ENCODE measurements around the gene HSPBAP1.

The HSPBAP1 gene

DNA sequence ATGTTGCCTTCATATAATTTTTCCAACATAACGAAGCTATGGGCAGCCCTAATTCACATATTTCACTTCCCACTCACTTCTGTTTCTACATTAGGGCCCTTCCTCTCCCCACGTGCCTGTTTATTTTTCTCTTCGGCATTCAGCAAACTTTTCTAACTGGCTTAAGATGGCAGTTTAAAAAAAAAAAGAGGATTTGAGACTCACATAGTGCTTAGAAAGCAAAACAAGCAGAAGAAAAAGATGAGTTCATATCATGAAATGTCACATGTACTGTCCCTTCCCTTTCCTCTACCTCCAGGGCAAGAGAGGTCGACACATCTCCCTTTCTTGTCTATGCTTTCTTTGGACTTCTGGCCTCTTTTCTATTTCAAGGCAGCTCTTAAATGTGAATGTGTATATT, 31.8 kb upstream of the HSPBAP1 start:
- TF ChIP-seq, protein P1, sequence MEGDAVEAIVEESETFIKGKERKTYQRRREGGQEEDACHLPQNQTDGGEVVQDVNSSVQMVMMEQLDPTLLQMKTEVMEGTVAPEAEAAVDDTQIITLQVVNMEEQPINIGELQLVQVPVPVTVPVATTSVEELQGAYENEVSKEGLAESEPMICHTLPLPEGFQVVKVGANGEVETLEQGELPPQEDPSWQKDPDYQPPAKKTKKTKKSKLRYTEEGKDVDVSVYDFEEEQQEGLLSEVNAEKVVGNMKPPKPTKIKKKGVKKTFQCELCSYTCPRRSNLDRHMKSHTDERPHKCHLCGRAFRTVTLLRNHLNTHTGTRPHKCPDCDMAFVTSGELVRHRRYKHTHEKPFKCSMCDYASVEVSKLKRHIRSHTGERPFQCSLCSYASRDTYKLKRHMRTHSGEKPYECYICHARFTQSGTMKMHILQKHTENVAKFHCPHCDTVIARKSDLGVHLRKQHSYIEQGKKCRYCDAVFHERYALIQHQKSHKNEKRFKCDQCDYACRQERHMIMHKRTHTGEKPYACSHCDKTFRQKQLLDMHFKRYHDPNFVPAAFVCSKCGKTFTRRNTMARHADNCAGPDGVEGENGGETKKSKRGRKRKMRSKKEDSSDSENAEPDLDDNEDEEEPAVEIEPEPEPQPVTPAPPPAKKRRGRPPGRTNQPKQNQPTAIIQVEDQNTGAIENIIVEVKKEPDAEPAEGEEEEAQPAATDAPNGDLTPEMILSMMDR (IDR thresholded peaks at IDR 0.05; ENCODE audit: poor library complexity, severe bottlenecking): no peak
- H3K4me1 ChIP-seq (ENCODE audit: insufficient read depth, poor library complexity, severe bottlenecking): no peaks in the 10 kb centered on the region
- H3K9me3 ChIP-seq (ENCODE audit: severe bottlenecking): no peaks in the 10 kb centered on the region
- no peaks in the 10 kb centered on the region for H3K27me3 ChIP-seq (ENCODE audit: insufficient read depth, poor library complexity, severe bottlenecking)
- no peak overlapping the region for H3K27ac ChIP-seq (ENCODE audit: poor library complexity, severe bottlenecking)
- H3K4me3 ChIP-seq (ENCODE audit: severe bottlenecking): no peak overlapping the region
- peaks cover 7% of the 10 kb centered on the region for H3K36me3 ChIP-seq (ENCODE audit: low read depth)
- ATAC-seq (ENCODE audit: low read depth): no peak
- no peak for DNase-seq (ENCODE audit: low spot score)

DNA sequence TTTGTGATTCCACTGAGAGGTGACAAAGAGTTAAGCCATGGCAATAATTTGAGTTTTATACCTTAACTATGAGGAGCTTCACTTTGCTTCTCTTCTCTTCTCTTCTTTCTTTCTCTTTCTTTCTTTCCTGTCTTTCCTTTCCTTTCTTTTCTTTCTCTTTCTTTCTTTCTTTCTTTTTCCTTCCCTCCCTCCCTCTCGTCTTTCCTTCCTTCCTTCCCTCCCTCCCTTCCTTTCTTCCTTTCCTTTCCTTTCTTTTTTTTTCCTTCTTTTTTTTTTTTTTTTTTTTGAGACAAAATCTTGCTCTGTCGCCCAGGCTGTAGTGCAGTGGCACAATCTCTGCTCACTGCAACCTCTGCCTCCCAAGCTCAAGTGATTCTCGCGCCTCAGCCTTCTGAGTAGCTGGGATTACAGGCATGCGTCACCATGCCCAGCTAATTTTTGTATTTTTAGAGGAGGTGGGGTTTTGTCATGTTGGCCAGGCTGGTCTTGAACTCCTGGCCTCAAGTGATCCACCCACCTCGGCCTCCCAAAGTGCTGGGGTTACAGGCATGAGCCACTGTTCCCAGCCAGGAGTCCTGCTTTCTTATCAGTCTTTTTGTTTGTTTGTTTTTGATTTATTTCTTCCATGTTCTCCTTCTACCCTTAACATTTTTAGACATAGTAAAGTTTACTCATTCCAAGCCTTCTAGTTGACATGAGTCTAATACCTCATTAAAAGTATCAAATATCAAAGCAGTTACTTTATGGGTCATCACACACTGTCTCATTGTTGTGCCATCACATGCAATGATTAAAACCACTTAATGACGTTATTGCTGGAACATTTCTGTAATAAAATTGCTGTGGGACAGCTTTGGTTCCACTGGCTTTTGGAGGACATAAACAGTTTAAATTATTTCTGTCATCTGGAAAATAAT, 31.1 kb upstream of the HSPBAP1 start:
- no peaks in the 10 kb centered on the region for H3K4me1 ChIP-seq (ENCODE audit: insufficient read depth, poor library complexity, severe bottlenecking)
- peaks cover 7% of the 10 kb centered on the region for H3K36me3 ChIP-seq (ENCODE audit: low read depth)
- no peaks in the 10 kb centered on the region for H3K9me3 ChIP-seq (ENCODE audit: severe bottlenecking)
- H3K27ac ChIP-seq (ENCODE audit: poor library complexity, severe bottlenecking): no peak overlapping the region
- TF ChIP-seq, protein P1 (IDR thresholded peaks at IDR 0.05; ENCODE audit: poor library complexity, severe bottlenecking): no peak
- no peaks in the 10 kb centered on the region for H3K27me3 ChIP-seq (ENCODE audit: insufficient read depth, poor library complexity, severe bottlenecking)
- H3K4me3 ChIP-seq (ENCODE audit: severe bottlenecking): no peak overlapping the region
- ATAC-seq (ENCODE audit: low read depth): no peak
- DNase-seq (ENCODE audit: low spot score): no peak

DNA sequence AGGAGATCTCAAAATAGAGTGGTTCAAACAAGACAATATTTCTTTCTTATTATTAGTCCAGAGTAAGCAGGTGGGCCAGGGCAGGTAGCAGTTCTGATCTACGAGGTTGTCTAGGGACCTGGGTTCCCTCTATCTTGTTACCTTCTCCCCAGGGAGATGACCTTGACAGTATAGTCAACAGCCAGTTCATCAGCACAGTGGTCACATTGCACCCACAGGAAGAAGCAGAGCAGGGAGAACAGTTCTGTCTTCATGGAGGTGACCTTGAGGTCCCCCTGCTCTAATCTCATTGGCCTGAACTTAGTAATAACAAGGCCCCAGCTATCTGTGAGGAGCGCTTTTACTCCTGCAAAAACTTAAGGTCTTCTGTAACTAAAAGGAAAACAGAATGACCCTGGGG, 23.0 kb upstream of the HSPBAP1 start:
- Histone ChIP-seq H3K9me3 (ENCODE audit: severe bottlenecking) (no peaks in the 10 kb centered on the region), H3K27ac (ENCODE audit: poor library complexity, severe bottlenecking) (no peak overlapping the region), H3K27me3 (ENCODE audit: insufficient read depth, poor library complexity, severe bottlenecking) (no peaks in the 10 kb centered on the region), H3K36me3 (ENCODE audit: low read depth) (no peaks in the 10 kb centered on the region), H3K4me3 (ENCODE audit: severe bottlenecking) (no peak overlapping the region), H3K4me1 (ENCODE audit: insufficient read depth, poor library complexity, severe bottlenecking) (no peaks in the 10 kb centered on the region)
- ATAC-seq (ENCODE audit: low read depth): no peak
- no peak for DNase-seq (ENCODE audit: low spot score)
- TF ChIP-seq, protein P1 (IDR thresholded peaks at IDR 0.05; ENCODE audit: poor library complexity, severe bottlenecking): no peak

DNA sequence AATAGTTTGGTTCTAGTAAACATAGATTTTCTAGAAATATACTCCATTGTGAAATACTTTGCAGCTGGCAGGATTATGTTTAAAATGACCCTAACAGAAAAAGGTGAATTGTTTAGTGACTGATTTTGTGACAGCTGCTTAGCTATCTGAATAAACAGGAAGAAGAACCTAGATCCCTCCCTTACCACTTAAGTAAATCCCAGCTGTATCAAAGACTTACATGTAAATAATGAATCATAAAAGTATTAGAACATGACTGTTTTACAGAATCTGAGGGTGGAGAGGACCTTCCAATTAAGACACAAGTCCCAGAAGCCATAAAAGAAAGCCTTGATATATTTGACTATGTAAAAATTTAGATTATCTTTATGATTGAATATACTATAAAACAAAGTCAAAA, 17.1 kb upstream of the HSPBAP1 start:
- Histone ChIP-seq H3K4me1 (ENCODE audit: insufficient read depth, poor library complexity, severe bottlenecking) (no peaks in the 10 kb centered on the region), H3K36me3 (ENCODE audit: low read depth) (peaks cover 5% of the 10 kb centered on the region), H3K9me3 (ENCODE audit: severe bottlenecking) (no peaks in the 10 kb centered on the region), H3K27me3 (ENCODE audit: insufficient read depth, poor library complexity, severe bottlenecking) (no peaks in the 10 kb centered on the region), H3K27ac (ENCODE audit: poor library complexity, severe bottlenecking) (no peak overlapping the region), H3K4me3 (ENCODE audit: severe bottlenecking) (no peak overlapping the region)
- no peak for DNase-seq (ENCODE audit: low spot score)
- TF ChIP-seq, protein P1 (IDR thresholded peaks at IDR 0.05; ENCODE audit: poor library complexity, severe bottlenecking): no peak
- no peak for ATAC-seq (ENCODE audit: low read depth)

DNA sequence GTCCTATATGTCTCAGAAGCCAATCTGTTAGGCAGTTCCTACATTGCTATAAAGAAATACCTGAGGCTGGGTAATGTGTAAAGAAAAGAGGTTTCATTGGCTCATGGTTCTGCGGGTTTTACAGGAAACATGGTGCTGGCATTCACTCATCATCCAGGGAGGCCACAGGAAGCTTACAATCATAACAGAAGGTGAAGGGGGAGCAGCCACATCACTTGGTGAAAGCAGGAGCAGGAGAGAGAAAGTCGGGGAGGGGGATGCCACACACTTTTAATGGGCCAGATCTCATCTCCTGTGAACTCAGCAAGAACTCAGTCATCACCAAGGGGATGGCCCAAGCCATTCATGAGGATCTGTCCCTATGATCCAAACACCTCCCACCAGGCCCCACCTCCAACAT, 10.3 kb upstream of the HSPBAP1 start:
- Histone ChIP-seq H3K9me3 (ENCODE audit: severe bottlenecking) (no peaks in the 10 kb centered on the region), H3K4me3 (ENCODE audit: severe bottlenecking) (no peak overlapping the region), H3K27ac (ENCODE audit: poor library complexity, severe bottlenecking) (no peak overlapping the region), H3K36me3 (ENCODE audit: low read depth) (no peaks in the 10 kb centered on the region; the same call in 1 of the 2 replicates), H3K4me1 (ENCODE audit: insufficient read depth, poor library complexity, severe bottlenecking) (peaks cover 14% of the 10 kb centered on the region), H3K27me3 (ENCODE audit: insufficient read depth, poor library complexity, severe bottlenecking) (no peaks in the 10 kb centered on the region)
- TF ChIP-seq, protein P1 (IDR thresholded peaks at IDR 0.05; ENCODE audit: poor library complexity, severe bottlenecking): no peak
- ATAC-seq (ENCODE audit: low read depth): no peak
- DNase-seq (ENCODE audit: low spot score): no peak

Data from RWPE2 (cell line).